H9 (cell line): ENCODE results near the gene ZNF362. TPM values are rescaled to one million over a fixed set of nuclear protein-coding genes. Genes with fewer than 3 reads are reported as not detected.

ENCODE experiments used
- DNase-seq: peaks from one replicate; pipeline ENCODE4 v3.0.0-alpha.2; 2017
- H2AFZ ChIP-seq: one replicate; pipeline ENCODE4 v1.6.1; 2013; ENCODE audit warnings: mild to moderate bottlenecking, low read length, control low read depth, moderate library complexity
- H2AK5ac ChIP-seq: 2 replicates; pipeline ENCODE4 v1.6.1; 2013; ENCODE audit warnings: low read length, control low read depth, mixed read lengths; ENCODE audit not compliant: insufficient read length
- H2BK120ac ChIP-seq: one replicate; pipeline ENCODE4 v1.6.1; 2013; ENCODE audit warnings: low read depth, mild to moderate bottlenecking, low read length, control low read depth, inconsistent platforms; ENCODE audit not compliant: poor library complexity, severe bottlenecking
- H2BK12ac ChIP-seq: 2 replicates; pipeline ENCODE4 v1.6.1; 2013; ENCODE audit warnings: low read length, control low read depth, mixed read lengths, low read depth; ENCODE audit not compliant: insufficient read length
- H2BK15ac ChIP-seq: 2 replicates; pipeline ENCODE4 v1.6.1; 2013; ENCODE audit warnings: low read depth, low read length, control low read depth
- H2BK20ac ChIP-seq: one replicate; pipeline ENCODE4 v1.6.1; 2013; ENCODE audit warnings: low read depth, mild to moderate bottlenecking, low read length, control low read depth, inconsistent platforms; ENCODE audit not compliant: poor library complexity, severe bottlenecking
- H2BK5ac ChIP-seq: 2 replicates; pipeline ENCODE4 v1.6.1; 2013; ENCODE audit warnings: low read length, control low read depth, mixed read lengths; ENCODE audit not compliant: insufficient read length
- H3K14ac ChIP-seq: 2 replicates; pipeline ENCODE4 v1.6.1; 2013; ENCODE audit warnings: low read length, control low read depth; ENCODE audit not compliant: insufficient read depth
- H3K18ac ChIP-seq: 2 replicates; pipeline ENCODE4 v1.6.1; 2013; ENCODE audit warnings: low read depth, mild to moderate bottlenecking, mixed read lengths, low read length, control low read depth; ENCODE audit not compliant: insufficient read length
- H3K23ac ChIP-seq: 2 replicates; pipeline ENCODE4 v1.6.1; 2013; ENCODE audit warnings: low read length, control low read depth, mixed read lengths, low read depth; ENCODE audit not compliant: insufficient read length
- H3K23me2 ChIP-seq: 2 replicates; pipeline ENCODE4 v1.6.1; 2013; ENCODE audit warnings: low read depth, mild to moderate bottlenecking, mixed read lengths, low read length, control low read depth; ENCODE audit not compliant: insufficient read length, poor library complexity, severe bottlenecking
- H3K27ac ChIP-seq: 2 replicates; pipeline ENCODE4 v1.5.1; 2013; ENCODE audit warnings: low read length, control low read depth, mixed read lengths, low read depth; ENCODE audit not compliant: insufficient read length
- H3K27me3 ChIP-seq: 2 replicates; pipeline ENCODE4 v1.6.1; 2013; ENCODE audit warnings: low read length, control low read depth, inconsistent platforms; ENCODE audit not compliant: insufficient read depth
- H3K4ac ChIP-seq: 2 replicates; pipeline ENCODE4 v1.6.1; 2013; ENCODE audit warnings: low read depth, mild to moderate bottlenecking, control low read depth, inconsistent platforms, low read length, moderate library complexity
- H3K4me1 ChIP-seq: 2 replicates; pipeline ENCODE4 v1.6.1; 2013; ENCODE audit warnings: low read length, control low read depth, inconsistent platforms; ENCODE audit not compliant: insufficient read depth
- H3K4me2 ChIP-seq: 2 replicates; pipeline ENCODE4 v1.6.1; 2013; ENCODE audit warnings: low read length, control low read depth, mixed read lengths; ENCODE audit not compliant: insufficient read length, insufficient read depth
- H3K56ac ChIP-seq: 2 replicates; pipeline ENCODE4 v1.6.1; 2013; ENCODE audit warnings: low read depth, mild to moderate bottlenecking, mixed read lengths, low read length, control low read depth; ENCODE audit not compliant: insufficient read length
- H3K79me1 ChIP-seq: 2 replicates; pipeline ENCODE4 v1.6.1; 2013; ENCODE audit warnings: low read depth, mild to moderate bottlenecking, moderate library complexity, low read length, control low read depth, inconsistent platforms; ENCODE audit not compliant: insufficient read depth, poor library complexity, severe bottlenecking
- H3K79me2 ChIP-seq: 2 replicates; pipeline ENCODE4 v1.6.1; 2013; ENCODE audit warnings: low read length, control low read depth, inconsistent platforms; ENCODE audit not compliant: insufficient read depth
- H3K9ac ChIP-seq: 2 replicates; pipeline ENCODE4 v1.6.1; 2013; ENCODE audit warnings: low read length, control low read depth, mixed read lengths; ENCODE audit not compliant: insufficient read length; ENCODE audit errors: extremely low read depth
- H3K9me3 ChIP-seq: one replicate; pipeline ENCODE4 v1.6.1; 2013; ENCODE audit warnings: low read depth, low read length, inconsistent platforms; ENCODE audit not compliant: control insufficient read depth
- H3T11ph ChIP-seq: one replicate; pipeline ENCODE4 v1.6.1; 2013; ENCODE audit warnings: mild to moderate bottlenecking, low read length, control low read depth, inconsistent platforms
- H4K20me1 ChIP-seq: one replicate; pipeline ENCODE4 v1.6.1; 2013; ENCODE audit not compliant: control insufficient read depth, insufficient read length, insufficient read depth
- H4K5ac ChIP-seq: 2 replicates; pipeline ENCODE4 v1.6.1; 2013; ENCODE audit warnings: low read depth, mild to moderate bottlenecking, mixed read lengths, low read length, control low read depth; ENCODE audit not compliant: insufficient read length
- H4K8ac ChIP-seq: replicated peaks from 2 replicates; pipeline ENCODE4 v1.6.1; 2013; ENCODE audit warnings: low read length, control low read depth, mixed read lengths, low read depth; ENCODE audit not compliant: insufficient read length
- H4K91ac ChIP-seq: 2 replicates; pipeline ENCODE4 v1.6.1; 2013; ENCODE audit warnings: low read depth, mild to moderate bottlenecking, moderate library complexity, mixed read lengths, low read length, control low read depth; ENCODE audit not compliant: insufficient read length
- H3K27ac Mint-ChIP-seq, 3 experiments: 2 replicates in 2 of 3; 3 replicates in 1 of 3; pipeline ENCODE4 v1.8.0; 2020 to 2021; ENCODE audit warnings: mixed read lengths in 3 of 3, mild to moderate bottlenecking in 1 of 3, moderate library complexity in 1 of 3
- H3K27me3 Mint-ChIP-seq: 2 replicates; pipeline ENCODE4 v1.8.0; 2021; ENCODE audit warnings: low read depth, mild to moderate bottlenecking, moderate library complexity, mixed read lengths
- H3K36me3 Mint-ChIP-seq, 3 experiments: 2 replicates in 2 of 3; 3 replicates in 1 of 3; pipeline ENCODE4 v1.8.0; 2020 to 2021; ENCODE audit warnings: low read depth in 3 of 3, mixed read lengths in 3 of 3; ENCODE audit not compliant: insufficient read depth in 1 of 3
- H3K4me1 Mint-ChIP-seq, 2 experiments: 2 replicates each; pipeline ENCODE4 v1.8.0; 2020; ENCODE audit warnings: mixed read lengths in 2 of 2
- H3K4me3 Mint-ChIP-seq, 2 experiments: 2 replicates in 1 of 2; 3 replicates in 1 of 2; pipeline ENCODE4 v1.8.0; 2020 to 2021; ENCODE audit warnings: mild to moderate bottlenecking in 2 of 2, mixed read lengths in 2 of 2, moderate library complexity in 1 of 2
- H3K9me3 Mint-ChIP-seq, 2 experiments: 2 replicates in 1 of 2; 3 replicates in 1 of 2; pipeline ENCODE4 v1.8.0; 2020; ENCODE audit warnings: mild to moderate bottlenecking in 2 of 2, mixed read lengths in 2 of 2, moderate library complexity in 1 of 2
- WGBS: extraction: QIAGEN DNeasy Blood & Tissue Kit; methylation state at CpG from one replicate; pipeline ENCODE4 v1.1.7; 2013; ENCODE audit warnings: missing lambda C conversion rate, low lambda C conversion rate, mixed read lengths; ENCODE audit not compliant: insufficient read length; ENCODE audit errors: extremely low coverage; 5-methylcytosine and 5-hydroxymethylcytosine counted together
- total RNA-seq: library from RNA; stranded (reverse); gene quantifications from 2 replicates; pipeline ENCODE4 v1.2.1, GENCODE V29; 2021
- TF ChIP-seq, protein P1 (sequence below): fragments of 200-600 bp; sonication (generic); conservative IDR thresholded peaks from 3 replicates; pipeline ENCODE4 v1.8.0; 2021; ENCODE audit warnings: antibody characterized with exemption, mild to moderate bottlenecking

Gene ZNF362
- total RNA-seq, 1 experiment from 2014 or later: 18.7 TPM

DNA sequence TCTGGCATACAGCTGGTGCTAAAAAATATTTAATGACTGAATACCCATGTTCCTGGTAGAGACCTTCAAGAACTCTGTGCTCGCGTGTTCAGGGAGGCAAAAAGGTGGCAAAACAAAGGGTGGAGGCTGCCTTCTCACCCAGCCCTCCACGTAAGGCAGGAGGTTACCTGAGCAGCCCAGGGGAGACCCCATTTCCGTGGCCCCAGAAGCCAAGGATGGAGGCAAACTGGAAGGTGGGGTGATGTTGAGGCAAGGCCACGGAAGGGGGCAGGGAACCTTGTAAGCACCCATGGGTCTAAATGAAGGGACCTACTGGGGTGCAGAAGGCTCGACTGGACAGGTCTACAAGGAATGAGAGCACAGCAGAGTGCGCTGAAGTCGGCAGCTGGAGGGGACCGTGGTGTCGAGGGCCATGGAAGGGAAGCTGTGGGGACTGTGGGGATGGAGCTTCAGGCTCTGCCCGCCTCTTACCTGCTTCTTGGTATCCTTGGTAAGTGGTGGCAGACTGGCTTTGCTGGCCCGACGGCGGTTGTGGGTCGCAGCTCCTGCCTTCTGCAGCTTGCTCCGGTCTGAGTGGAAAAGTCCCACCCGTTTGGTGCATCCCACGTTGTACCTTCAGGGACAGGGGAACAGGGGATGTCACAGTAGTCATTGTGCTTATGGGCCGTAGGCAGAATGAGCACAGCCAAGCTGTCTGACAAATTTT lies 73.5 kb downstream of the ZNF362 start:
- Histone ChIP-seq H3K9me3 (no peaks in the 10 kb centered on the region), H3K18ac (no peak overlapping the region), H3T11ph (no peak overlapping the region), H3K14ac (no peak overlapping the region), H3K9ac (no peak overlapping the region), H4K20me1 (no peaks in the 10 kb centered on the region), H3K4ac (no peak overlapping the region), H3K23me2 (no peaks in the 10 kb centered on the region), H2BK20ac (no peak overlapping the region), H4K5ac (no peak overlapping the region), H2AFZ (no peak overlapping the region), H2BK15ac (no peak overlapping the region), H2BK5ac (no peak overlapping the region), H3K27ac (no peak overlapping the region), H2BK12ac (no peak overlapping the region), H3K4me2 (no peak overlapping the region), H3K4me1 (no peaks in the 10 kb centered on the region), H2AK5ac (no peak overlapping the region), H3K27me3 (no peaks in the 10 kb centered on the region), H3K79me2 (no peaks in the 10 kb centered on the region), H3K56ac (no peak overlapping the region), H2BK120ac (no peak overlapping the region), H3K79me1 (no peaks in the 10 kb centered on the region), H3K23ac (no peak overlapping the region), H4K8ac (no peak overlapping the region), H4K91ac (no peak overlapping the region)
- H3K27ac Mint-ChIP-seq: no peak overlapping the region; a peak in 2 of 7 replicates
- H3K4me1 Mint-ChIP-seq: peaks cover 0 to 8% of the 10 kb centered on the region in 2 experiments; a peak in 3 of 4 replicates
- H3K4me3 Mint-ChIP-seq: no peak overlapping the region
- no CpG with 5 or more reads among the region's 19 CpGs for WGBS
- peaks cover 7 to 65% (median 12%) of the 10 kb centered on the region in 3 experiments; a peak in 6 of 7 replicates for H3K36me3 Mint-ChIP-seq
- no peaks in the 10 kb centered on the region for H3K9me3 Mint-ChIP-seq
- peaks cover 1% of the 10 kb centered on the region; the same call in 1 of the 2 replicates for H3K27me3 Mint-ChIP-seq
- no peak for DNase-seq
- TF ChIP-seq, protein P1, sequence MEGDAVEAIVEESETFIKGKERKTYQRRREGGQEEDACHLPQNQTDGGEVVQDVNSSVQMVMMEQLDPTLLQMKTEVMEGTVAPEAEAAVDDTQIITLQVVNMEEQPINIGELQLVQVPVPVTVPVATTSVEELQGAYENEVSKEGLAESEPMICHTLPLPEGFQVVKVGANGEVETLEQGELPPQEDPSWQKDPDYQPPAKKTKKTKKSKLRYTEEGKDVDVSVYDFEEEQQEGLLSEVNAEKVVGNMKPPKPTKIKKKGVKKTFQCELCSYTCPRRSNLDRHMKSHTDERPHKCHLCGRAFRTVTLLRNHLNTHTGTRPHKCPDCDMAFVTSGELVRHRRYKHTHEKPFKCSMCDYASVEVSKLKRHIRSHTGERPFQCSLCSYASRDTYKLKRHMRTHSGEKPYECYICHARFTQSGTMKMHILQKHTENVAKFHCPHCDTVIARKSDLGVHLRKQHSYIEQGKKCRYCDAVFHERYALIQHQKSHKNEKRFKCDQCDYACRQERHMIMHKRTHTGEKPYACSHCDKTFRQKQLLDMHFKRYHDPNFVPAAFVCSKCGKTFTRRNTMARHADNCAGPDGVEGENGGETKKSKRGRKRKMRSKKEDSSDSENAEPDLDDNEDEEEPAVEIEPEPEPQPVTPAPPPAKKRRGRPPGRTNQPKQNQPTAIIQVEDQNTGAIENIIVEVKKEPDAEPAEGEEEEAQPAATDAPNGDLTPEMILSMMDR: no peak
